HCT116 (cell line): ENCODE results near the gene PSAP. TPM values are rescaled to one million over a fixed set of nuclear protein-coding genes. Genes with fewer than 3 reads are reported as not detected.

Experiments
- ATAC-seq: fragments of 200-7000 bp; cut with Tn5 transposase; 2 replicates; pipeline ENCODE4 v1.9.1; 2020; ENCODE audit warnings: mild to moderate bottlenecking, moderate library complexity
- BruUV-seq: library from RNA; stranded (reverse); fragments of 400-500 nt; replicated peaks from 2 replicates; lab custom pipeline; 2021; lab: Mats Ljungman, UMichigan
- CTCF ChIA-PET: fragments of 300-600 bp; sonication (Branson Sonifier 250); formaldehyde crosslinking; loops from one replicate; lab custom pipeline; 2021; ENCODE audit warnings: antibody characterized with exemption; lab: Charles Lee
- POLR2A ChIA-PET: fragments of 300-600, 350-600 bp; sonication (Branson Sonifier 250); formaldehyde crosslinking; loops from one replicate; lab custom pipeline; 2021; ENCODE audit warnings: antibody characterized with exemption; lab: Charles Lee
- RAD21 ChIA-PET, 2 experiments: fragments of 300-600 bp; sonication (Branson Sonifier 250); formaldehyde crosslinking; loops; one replicate each; lab custom pipeline; 2023; ENCODE audit warnings: low total read pairs in 2 of 2; ENCODE audit not compliant: uncharacterized antibody in 2 of 2, unreplicated experiment in 2 of 2, low non-redundant PET in 1 of 2; lab: Charles Lee
- DNase-seq: peaks from one replicate; pipeline ENCODE4 v3.0.0-alpha.2; 2010; ENCODE audit warnings: low read depth, low spot score
- H2AFZ ChIP-seq: fragments of 200-600 bp; shearing (Covaris generic), sonication (generic); 2 replicates; pipeline ENCODE4 v1.6.1; 2017; ENCODE audit warnings: low read depth, mixed run types, mixed read lengths, antibody characterized with exemption, low read length; ENCODE audit not compliant: poor library complexity, severe bottlenecking
- H3K27ac ChIP-seq: 2 replicates; pipeline ENCODE4 v1.5.1; 2012; ENCODE audit warnings: low read depth, low read length
- H3K27me3 ChIP-seq: fragments of 200-600 bp; sonication (generic); 2 replicates; pipeline ENCODE4 v1.6.1; 2016; ENCODE audit warnings: mixed run types, low read length, mixed read lengths; ENCODE audit not compliant: insufficient read depth
- H3K36me3 ChIP-seq, 2 experiments: fragments of 200-500 bp in 1 of 2; fragments of 200-600 bp in 1 of 2; sonication (Bioruptor generic) in 1 of 2; sonication (generic) in 1 of 2; 2 replicates each; pipeline versions ENCODE4 v1.5.1 to v1.6.1; 2014 to 2016; ENCODE audit warnings: low read length in 2 of 2, inconsistent platforms in 1 of 2, mixed read lengths in 1 of 2, mixed run types in 1 of 2; ENCODE audit not compliant: insufficient read depth in 2 of 2, control insufficient read depth in 1 of 2
- H3K4me1 ChIP-seq, 2 experiments: fragments of 200-600 bp in 1 of 2; sonication (generic) in 1 of 2; 2 replicates each; pipeline versions ENCODE4 v1.5.1 to v1.6.1; 2012 to 2017; ENCODE audit warnings: low read length in 2 of 2, inconsistent platforms in 1 of 2, mild to moderate bottlenecking in 1 of 2, mixed read lengths in 1 of 2, mixed run types in 1 of 2, moderate library complexity in 1 of 2; ENCODE audit not compliant: insufficient read depth in 2 of 2, control insufficient read depth in 1 of 2
- H3K4me2 ChIP-seq: fragments of 200-600 bp; sonication (generic); 2 replicates; pipeline ENCODE4 v1.6.1; 2017; ENCODE audit warnings: mixed run types, low read length, mixed read lengths
- H3K4me3 ChIP-seq, 2 experiments: fragments of 200-600 bp in 1 of 2; sonication (generic) in 1 of 2; replicated peaks in 1 of 2; 2 replicates each; pipeline ENCODE4 v1.5.1; 2011 to 2016; ENCODE audit warnings: low read length in 2 of 2, control low read depth in 1 of 2, low read depth in 1 of 2, mild to moderate bottlenecking in 1 of 2, mixed read lengths in 1 of 2, mixed run types in 1 of 2
- H3K79me2 ChIP-seq: fragments of 200-600 bp; sonication (generic); 2 replicates; pipeline ENCODE4 v1.6.1; 2017; ENCODE audit warnings: mild to moderate bottlenecking, mixed run types, low read length, moderate library complexity, mixed read lengths; ENCODE audit not compliant: insufficient read depth
- H3K9ac ChIP-seq: fragments of 200-600 bp; sonication (generic); 2 replicates; pipeline ENCODE4 v1.6.1; 2016; ENCODE audit warnings: low read length, mixed read lengths
- H3K9me2 ChIP-seq: fragments of 200-600 bp; sonication (generic), shearing (Covaris generic); 2 replicates; pipeline ENCODE4 v1.6.1; 2017; ENCODE audit warnings: mixed run types, mild to moderate bottlenecking, moderate library complexity; ENCODE audit not compliant: insufficient read depth
- H3K9me3 ChIP-seq, 2 experiments: fragments of 200-500 bp in 1 of 2; fragments of 200-600 bp in 1 of 2; sonication (Bioruptor generic) in 1 of 2; sonication (generic) in 1 of 2; 2 replicates each; pipeline ENCODE4 v1.6.1; 2014 to 2017; ENCODE audit warnings: low read length in 2 of 2, mixed read lengths in 2 of 2, inconsistent platforms in 1 of 2, low read depth in 1 of 2, mild to moderate bottlenecking in 1 of 2, mixed run types in 1 of 2, moderate library complexity in 1 of 2; ENCODE audit not compliant: control insufficient read depth in 1 of 2, insufficient read depth in 1 of 2
- H4K20me1 ChIP-seq: fragments of 200-600 bp; sonication (generic), shearing (Covaris generic); 2 replicates; pipeline ENCODE4 v1.6.1; 2017; ENCODE audit warnings: mixed run types, mild to moderate bottlenecking, moderate library complexity; ENCODE audit not compliant: insufficient read depth
- ATF3 ChIP-seq: IDR thresholded peaks from 2 replicates; pipeline ENCODE4 v1.6.1; 2012
- CBX3 ChIP-seq: IDR thresholded peaks from 2 replicates; pipeline ENCODE4 v1.6.1; 2012; ENCODE audit warnings: low read depth
- CEBPB ChIP-seq: IDR thresholded peaks from 2 replicates; pipeline ENCODE4 v1.6.1; 2012; ENCODE audit warnings: low read depth
- CTCF ChIP-seq, 3 experiments: fragments of 200-600 bp in 1 of 3; sonication (generic) in 1 of 3; IDR thresholded peaks in 2 of 3; conservative IDR thresholded peaks in 1 of 3; 2 replicates each; pipeline ENCODE4 v1.5.1; 2012 to 2017; ENCODE audit warnings: low read depth in 2 of 3, low read length in 2 of 3, antibody characterized with exemption in 1 of 3, borderline replicate concordance in 1 of 3, control low read depth in 1 of 3, mild to moderate bottlenecking in 1 of 3, mixed read lengths in 1 of 3, mixed run types in 1 of 3, moderate library complexity in 1 of 3; ENCODE audit not compliant: insufficient read depth in 1 of 3
- FOSL1 ChIP-seq: IDR thresholded peaks from 2 replicates; pipeline ENCODE4 v1.6.1; 2012; ENCODE audit warnings: low read depth
- JUND ChIP-seq: IDR thresholded peaks from 2 replicates; pipeline ENCODE4 v1.6.1; 2012
- MAX ChIP-seq: IDR thresholded peaks from 2 replicates; pipeline ENCODE4 v1.6.1; 2012
- POLR2A ChIP-seq: IDR thresholded peaks from 2 replicates; pipeline ENCODE4 v1.7.0; 2011; ENCODE audit warnings: borderline replicate concordance; ENCODE audit not compliant: insufficient read depth, insufficient read length; ENCODE audit errors: extremely low read depth
- RAD21 ChIP-seq: IDR thresholded peaks from 2 replicates; pipeline ENCODE4 v1.6.1; 2012; ENCODE audit warnings: low read depth, mild to moderate bottlenecking
- SIN3A ChIP-seq: IDR thresholded peaks from 2 replicates; pipeline ENCODE4 v1.6.1; 2012; ENCODE audit warnings: low read depth
- YY1 ChIP-seq: IDR thresholded peaks from 2 replicates; pipeline ENCODE4 v1.6.1; 2011; ENCODE audit warnings: low read length, low read depth, moderate library complexity, mild to moderate bottlenecking; ENCODE audit not compliant: insufficient replicate concordance; ENCODE audit errors: extremely low read depth
- ZBTB33 ChIP-seq: IDR thresholded peaks from 2 replicates; pipeline ENCODE4 v1.6.1; 2011; ENCODE audit warnings: mild to moderate bottlenecking, low read length, moderate library complexity; ENCODE audit not compliant: insufficient replicate concordance; ENCODE audit errors: extremely low read depth
- intact Hi-C: fragments of 100-400 bp; cut with micrococcal nuclease; formaldehyde crosslinking; loops from 2 replicates; pipeline ENCODE4 v1.10.0; 2022
- total RNA-seq: library from RNA; stranded (reverse); gene quantifications from one replicate; pipeline ENCODE4 v1.2.1, GENCODE V29; 2021; ENCODE audit not compliant: unreplicated experiment

The PSAP gene
- total RNA-seq, 1 experiment from 2014 or later: 444 TPM

GRCh38 chr10:71812913-71813590, 38.0 kb downstream of the PSAP start (continued):
- no peak for TF ChIP-seq ZBTB33

- no TSS peak for BruUV-seq
- ChIA-PET CTCF (interaction anchor here (0.6 to 2.9 kb wide), 16 partner anchors 14 to 498 kb away, joined by 3 to 12 read pairs (median 5); partner anchors contain the start of genes SLC29A3 and VSIR), POLR2A (interaction anchor here (0.9 to 1.7 kb wide), 2 partner anchors 46 to 153 kb away, joined by 4 read pairs; no protein-coding TSS in a partner anchor), RAD21 (interaction anchor here (0.7 to 2.3 kb wide), 5 partner anchors 84 to 495 kb away, joined by 3 to 14 read pairs (median 7); no protein-coding TSS in a partner anchor)
- Histone ChIP-seq H3K4me3 (no peak overlapping the region), H3K9ac (no peak overlapping the region), H2AFZ (no peak overlapping the region), H4K20me1 (no peaks in the 10 kb centered on the region), H3K4me1 (peaks cover 0 to 13% of the 10 kb centered on the region in 2 experiments; a peak in 2 of 4 replicates), H3K9me3 (no peaks in the 10 kb centered on the region), H3K27ac (no peak overlapping the region), H3K79me2 (no peaks in the 10 kb centered on the region), H3K9me2 (no peaks in the 10 kb centered on the region), H3K4me2 (no peak overlapping the region), H3K27me3 (no peaks in the 10 kb centered on the region), H3K36me3 (peaks cover 0 to 9% of the 10 kb centered on the region in 2 experiments; a peak in 1 of 4 replicates)
- ATAC-seq: peak; percentile 95
- peak; percentile 65; the same call in 1 of the 2 replicates for TF ChIP-seq MAX
- TF ChIP-seq CBX3: no peak
- no peak for TF ChIP-seq SIN3A
- TF ChIP-seq POLR2A: no peak
- TF ChIP-seq CEBPB: no peak
- no peak for TF ChIP-seq JUND
- no peak for TF ChIP-seq ATF3
- TF ChIP-seq FOSL1: no peak
- peak; percentile 96 for TF ChIP-seq RAD21
- no peak for TF ChIP-seq YY1
- TF ChIP-seq CTCF (IDR thresholded peaks at IDR 0.05 in 2 of 3, conservative IDR thresholded peaks at IDR 0.05 in 1 of 3; ENCODE audit: borderline replicate concordance in 1 of 3, insufficient read depth in 1 of 3, low read depth in 2 of 3, low read length in 2 of 3): peak; percentile 88 to 92 (median 89)
- intact Hi-C loops: loop anchor here (1.0 to 5.0 kb wide), 3 partner anchors 103 to 498 kb away; no protein-coding TSS in a partner anchor
- DNase-seq: peak; percentile 10
Observed at GRCh38 chr10:71812016-71812912, 38.8 kb downstream of the PSAP start.
